NCI-H146 treated with DMSO at 0.1 percent for 48 hours (cell line): ENCODE results near the gene ACMSD.
"Not testable (repeated sequence)": the region's sequence is repeated elsewhere in the genome, so short reads cannot be mapped to it uniquely, and the experiment has no call there.

Experiments
- DNase-seq: peaks from one replicate; lab custom pipeline; 2025; ENCODE audit not compliant: unreplicated experiment; lab: John Stamatoyannopoulos, UW

The ACMSD gene

GRCh38 chr2:134905168-134905567 is 66.8 kb downstream of the ACMSD start:
- DNase-seq = no peak

GRCh38 chr2:134906726-134907125 is 68.3 kb downstream of the ACMSD start:
- DNase-seq = no peak

- DNase-seq = not testable (repeated sequence)
Observed at GRCh38 chr2:134907441-134908116, 69.2 kb downstream of the ACMSD start.

GRCh38 chr2:134910763-134911399 is 72.5 kb downstream of the ACMSD start:
- DNase-seq = no peak

- no peak for DNase-seq
Observed at GRCh38 chr2:134911400-134911785, 73.0 kb downstream of the ACMSD start.

GRCh38 chr2:134912361-134912760 is 73.9 kb downstream of the ACMSD start:
- DNase-seq = no peak

- no peak for DNase-seq
Observed at GRCh38 chr2:134917360-134917865, 79.0 kb downstream of the ACMSD start.

- DNase-seq = peak; percentile 98
Observed at GRCh38 chr2:134917888-134918525, 79.6 kb downstream of the ACMSD start.

GRCh38 chr2:134918526-134919340 is 80.3 kb downstream of the ACMSD start, which contains the start of gene CCNT2:
TSS of gene CCNT2 (plus strand) at chr2:134918822. CDS start at chr2:134918855, 33 bp downstream.
- DNase-seq = peak; percentile 99

- DNase-seq = peak; percentile 28
Observed at GRCh38 chr2:134919341-134920210, 81.2 kb downstream of the ACMSD start.

GRCh38 chr2:134924912-134925311 is 86.5 kb downstream of the ACMSD start:
- DNase-seq = no peak

- DNase-seq = no peak
Observed at GRCh38 chr2:134926231-134926931, 88.0 kb downstream of the ACMSD start.

GRCh38 chr2:134927195-134927594 is 88.8 kb downstream of the ACMSD start:
- DNase-seq = no peak

GRCh38 chr2:134932864-134933526 is 94.6 kb downstream of the ACMSD start:
- DNase-seq = no peak

- no peak for DNase-seq
Observed at GRCh38 chr2:134933732-134934131, 95.3 kb downstream of the ACMSD start.

- no peak for DNase-seq
Observed at GRCh38 chr2:134934150-134934549, 95.7 kb downstream of the ACMSD start.

GRCh38 chr2:134934641-134935040 is 96.2 kb downstream of the ACMSD start:
- no peak for DNase-seq

- DNase-seq = no peak
Observed at GRCh38 chr2:134936691-134937090, 98.3 kb downstream of the ACMSD start.

GRCh38 chr2:134943540-134943939 is 105.1 kb downstream of the ACMSD start:
- no peak for DNase-seq
